Kidney epithelial cell (primary cell): ENCODE results near the gene FBLN7. TPM values are rescaled to one million over a fixed set of nuclear protein-coding genes. Genes with fewer than 3 reads are reported as not detected.

Experiments
- DNase-seq: peaks from one replicate; pipeline ENCODE4 v3.0.0-alpha.2; 2010; ENCODE audit warnings: low read depth
- H3K27me3 ChIP-seq: 2 replicates; pipeline ENCODE4 v1.6.0; 2011; ENCODE audit warnings: low read length; ENCODE audit not compliant: control insufficient read depth, insufficient read depth
- H3K36me3 ChIP-seq: 2 replicates; pipeline ENCODE4 v1.5.1; 2011; ENCODE audit warnings: low read length; ENCODE audit not compliant: control insufficient read depth, insufficient read depth
- H3K4me3 ChIP-seq: 2 replicates; pipeline ENCODE4 v1.5.1; 2011; ENCODE audit warnings: low read depth, mild to moderate bottlenecking, control low read depth, low read length
- total RNA-seq: library from RNA; depleted of rRNA; stranded (reverse); fragments of >200 nt; gene quantifications from 2 replicates; pipeline ENCODE4 v1.2.3, GENCODE V29; 2015
- TF ChIP-seq, protein P1 (sequence below): IDR thresholded peaks from 2 replicates; pipeline ENCODE4 v1.5.1; 2011; ENCODE audit warnings: mild to moderate bottlenecking, moderate library complexity, low read length, control low read depth, inconsistent platforms; ENCODE audit not compliant: insufficient read depth, poor library complexity, severe bottlenecking

Gene FBLN7
- total RNA-seq, 1 donor from 2014 or later: 1.0 TPM

DNA sequence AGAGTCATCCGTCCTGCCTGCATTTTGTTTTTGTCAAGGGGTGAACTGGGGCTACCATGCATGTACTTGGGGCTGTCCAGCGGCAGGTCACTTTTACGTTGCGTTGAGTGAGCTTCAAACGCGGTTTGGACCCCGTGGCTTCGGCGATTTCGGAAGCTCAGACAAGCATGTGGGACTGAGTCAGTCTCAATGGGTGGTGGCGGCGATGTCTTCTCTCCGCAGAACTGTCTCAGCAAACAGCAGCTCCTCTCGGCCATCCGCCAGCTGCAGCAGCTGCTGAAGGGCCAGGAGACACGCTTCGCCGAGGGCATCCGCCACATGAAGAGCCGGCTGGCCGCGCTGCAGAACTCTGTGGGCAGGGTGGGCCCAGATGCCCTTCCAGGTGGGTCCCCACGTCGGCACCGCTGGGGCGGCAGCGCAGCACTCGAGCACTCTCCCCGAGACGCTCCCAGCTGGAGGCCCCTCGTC lies 21.3 kb downstream of the FBLN7 start:
- Histone ChIP-seq H3K27me3 (no peaks in the 10 kb centered on the region), H3K4me3 (no peak overlapping the region), H3K36me3 (no peaks in the 10 kb centered on the region)
- DNase-seq: no peak
- TF ChIP-seq, protein P1, sequence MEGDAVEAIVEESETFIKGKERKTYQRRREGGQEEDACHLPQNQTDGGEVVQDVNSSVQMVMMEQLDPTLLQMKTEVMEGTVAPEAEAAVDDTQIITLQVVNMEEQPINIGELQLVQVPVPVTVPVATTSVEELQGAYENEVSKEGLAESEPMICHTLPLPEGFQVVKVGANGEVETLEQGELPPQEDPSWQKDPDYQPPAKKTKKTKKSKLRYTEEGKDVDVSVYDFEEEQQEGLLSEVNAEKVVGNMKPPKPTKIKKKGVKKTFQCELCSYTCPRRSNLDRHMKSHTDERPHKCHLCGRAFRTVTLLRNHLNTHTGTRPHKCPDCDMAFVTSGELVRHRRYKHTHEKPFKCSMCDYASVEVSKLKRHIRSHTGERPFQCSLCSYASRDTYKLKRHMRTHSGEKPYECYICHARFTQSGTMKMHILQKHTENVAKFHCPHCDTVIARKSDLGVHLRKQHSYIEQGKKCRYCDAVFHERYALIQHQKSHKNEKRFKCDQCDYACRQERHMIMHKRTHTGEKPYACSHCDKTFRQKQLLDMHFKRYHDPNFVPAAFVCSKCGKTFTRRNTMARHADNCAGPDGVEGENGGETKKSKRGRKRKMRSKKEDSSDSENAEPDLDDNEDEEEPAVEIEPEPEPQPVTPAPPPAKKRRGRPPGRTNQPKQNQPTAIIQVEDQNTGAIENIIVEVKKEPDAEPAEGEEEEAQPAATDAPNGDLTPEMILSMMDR: no peak

- H3K4me3 ChIP-seq: no peak overlapping the region
- DNase-seq: no peak
- TF ChIP-seq, protein P1: no peak
- H3K27me3 ChIP-seq: no peaks in the 10 kb centered on the region
- H3K36me3 ChIP-seq: no peaks in the 10 kb centered on the region
Measured at GRCh38 chr2:112160283-112161250, 22.4 kb downstream of the FBLN7 start.

DNA sequence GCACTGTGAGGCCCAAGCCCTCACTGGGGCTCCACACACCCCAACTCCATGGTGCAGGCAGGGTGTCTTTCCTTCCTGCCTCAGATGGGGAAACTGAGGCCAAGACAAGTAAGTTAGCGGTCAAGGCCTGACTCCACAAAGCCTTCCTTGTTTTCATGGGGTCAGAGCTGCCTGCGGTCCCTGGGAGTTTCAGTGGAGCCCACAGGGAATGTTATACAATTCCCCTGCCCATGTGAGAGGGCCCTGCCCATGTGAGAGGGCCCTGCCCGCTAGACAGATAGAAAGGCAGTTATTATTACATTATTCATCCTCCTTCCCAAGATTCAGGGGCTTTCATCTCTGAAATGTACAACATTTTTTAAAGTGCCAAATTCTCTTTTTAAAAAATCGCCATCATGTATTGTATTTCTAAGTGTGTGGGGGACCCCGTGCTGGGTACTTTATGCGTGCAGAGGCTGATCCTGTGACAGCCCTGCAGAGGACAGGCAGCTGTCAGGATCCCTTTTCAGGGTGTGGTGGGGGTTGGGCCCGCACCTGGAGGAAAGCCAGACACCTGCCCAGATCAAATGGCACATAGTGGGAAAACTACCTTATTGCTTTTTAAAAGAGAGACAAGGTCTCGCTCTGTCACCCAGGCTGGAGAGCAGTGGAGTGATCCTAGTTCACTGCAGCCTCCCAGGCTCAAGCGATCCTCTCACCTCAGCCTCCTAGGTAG lies 23.4 kb downstream of the FBLN7 start:
- H3K4me3 ChIP-seq: no peak overlapping the region
- H3K27me3 ChIP-seq: no peaks in the 10 kb centered on the region
- TF ChIP-seq, protein P1: no peak
- no peak for DNase-seq
- no peaks in the 10 kb centered on the region for H3K36me3 ChIP-seq

GRCh38 chr2:112162341-112162740 lies 24.2 kb downstream of the FBLN7 start:
- H3K27me3 ChIP-seq: no peaks in the 10 kb centered on the region
- no peaks in the 10 kb centered on the region for H3K36me3 ChIP-seq
- TF ChIP-seq, protein P1: no peak
- no peak for DNase-seq
- no peak overlapping the region for H3K4me3 ChIP-seq

- TF ChIP-seq, protein P1: no peak
- H3K36me3 ChIP-seq: no peaks in the 10 kb centered on the region
- no peaks in the 10 kb centered on the region for H3K27me3 ChIP-seq
- DNase-seq: no peak
- no peak overlapping the region for H3K4me3 ChIP-seq
Measured at GRCh38 chr2:112162956-112163355, 24.8 kb downstream of the FBLN7 start.
